ENCODE measurements around the gene PWP2. TPM values are rescaled to one million over a fixed set of nuclear protein-coding genes. Genes with fewer than 3 reads are reported as not detected.

The PWP2 gene
- total and polyA plus RNA-seq, 10 of the 15 experiments (the other 5 are each of a cell fraction or from before 2014, with no cell fraction given), result 0.03 to 9.4 (median 2.0) TPM

- H3K4me1 ChIP-seq (ENCODE audit: control insufficient read depth, insufficient read depth, low read length), result 0 out of 2 replicates have a peak, but pooled peaks cover 7% of the 10 kb centered on the region
- no TSS peak for BruUV-seq (replicated peaks)
- intact Hi-C loops (cut with micrococcal nuclease; ENCODE audit: unreplicated experiment), result no loop called here
- no peak for TF ChIP-seq ZBED1 (IDR thresholded peaks at IDR 0.05; ENCODE audit: borderline replicate concordance)
- TF ChIP-seq LARP7 (IDR thresholded peaks at IDR 0.05), result no peak
- TF ChIP-seq ZBTB33 (IDR thresholded peaks at IDR 0.05), result no peak
- no peak for TF ChIP-seq E4F1 (IDR thresholded peaks at IDR 0.05; ENCODE audit: borderline replicate concordance, partially characterized antibody)
- TF ChIP-seq ZNF207 (IDR thresholded peaks at IDR 0.05; ENCODE audit: borderline replicate concordance), result no peak
- no peak for TF ChIP-seq NFYB (IDR thresholded peaks at IDR 0.05; ENCODE audit: insufficient read depth, low read depth, low read length)
- TF ChIP-seq ZNF687 (IDR thresholded peaks at IDR 0.05), result no peak
- TF ChIP-seq SUPT20H (IDR thresholded peaks at IDR 0.05; ENCODE audit: borderline replicate concordance, control insufficient read depth, low read depth, low read length), result no peak
- no peak for TF ChIP-seq SIX5 (IDR thresholded peaks at IDR 0.05; ENCODE audit: low read depth, low read length, severe bottlenecking)
- no peak for TF ChIP-seq NRF1 (conservative IDR thresholded peaks at IDR 0.05; ENCODE audit: low read depth, low read length)
- no peak for TF ChIP-seq POLR2AphosphoS5 (IDR thresholded peaks at IDR 0.05; ENCODE audit: low read length)
- TF ChIP-seq MEF2B (IDR thresholded peaks at IDR 0.05; ENCODE audit: partially characterized antibody, poor library complexity, severe bottlenecking), result no peak
- peak; percentile 91 for TF ChIP-seq CREB1 (IDR thresholded peaks at IDR 0.05; ENCODE audit: low read depth)
- TF ChIP-seq ESRRA (IDR thresholded peaks at IDR 0.05; ENCODE audit: low read length), result no peak
These were observed 41.8 kb upstream of the PWP2 start for GRCh38 chr21:44065428-44065827.

More at GRCh38 chr21:44065428-44065827, 41.8 kb upstream of the PWP2 start:
- peak overlapping the region; percentile 35 for H3K27ac ChIP-seq (ENCODE audit: control insufficient read depth, insufficient read depth)
- CTCF ChIA-PET, result no interaction called here
- no peak overlapping the region for H2AFZ ChIP-seq (ENCODE audit: control insufficient read depth, low read depth, low read length)
- WGBS (ENCODE audit: insufficient coverage, insufficient replicate concordance, low lambda C conversion rate, missing lambda C conversion rate), result 46% methylated on average over 9 of the region's 9 CpGs
- no peak overlapping the region for H3K9ac ChIP-seq (ENCODE audit: control insufficient read depth, insufficient read depth, low read length)
- in situ Hi-C loops (cut with MboI), result no loop called here
- POLR2A ChIA-PET, result no interaction called here
- SMC1A ChIA-PET (ENCODE audit: uncharacterized antibody, unreplicated experiment), result no interaction called here
- H3K9me3 ChIP-seq (replicated peaks; ENCODE audit: control insufficient read depth, insufficient read depth, low read length), result no peaks in the 10 kb centered on the region
- DNase-seq (ENCODE audit: low read depth, low spot score), result no peak
- peaks cover 33 to 35% of the 10 kb centered on the region in 2 experiments; a peak in 3 of 4 replicates for H3K36me3 ChIP-seq (ENCODE audit: control insufficient read depth in 2 of 2, insufficient read depth in 2 of 2, low read length in 1 of 2)
- no peak for ATAC-seq
- H4K20me1 ChIP-seq (ENCODE audit: control insufficient read depth, insufficient read depth), result no peaks in the 10 kb centered on the region
- peaks cover 4% of the 10 kb centered on the region for H3K79me2 ChIP-seq (ENCODE audit: control insufficient read depth, insufficient read depth, low read length)
- FAIRE-seq, result peak; percentile 77
- H3K4me3 ChIP-seq, result no peak overlapping the region
- H3K27me3 ChIP-seq (replicated peaks in 1 of 2; ENCODE audit: control insufficient read depth in 2 of 2, insufficient read depth in 2 of 2, low read length in 1 of 2), result no peaks in the 10 kb centered on the region
- H3K4me2 ChIP-seq (ENCODE audit: control insufficient read depth, insufficient read depth), result peak overlapping the region; percentile 3
- RAD21 ChIA-PET (ENCODE audit: unreplicated experiment), result no interaction called here
